Stimulated activated CD8-positive, alpha-beta memory T cell treated with anti-CD3 and anti-CD28 coated beads, Interleukin-15, amount 100 ng/mL, for 4 hours (primary cell): ENCODE data around the gene KIF23.

Experiments used
- DNase-seq, 2 donors: peaks; one replicate each; pipeline ENCODE4 v3.0.0-alpha.2; 2020; ENCODE audit warnings: low read depth in 2 of 2

Gene KIF23

DNA sequence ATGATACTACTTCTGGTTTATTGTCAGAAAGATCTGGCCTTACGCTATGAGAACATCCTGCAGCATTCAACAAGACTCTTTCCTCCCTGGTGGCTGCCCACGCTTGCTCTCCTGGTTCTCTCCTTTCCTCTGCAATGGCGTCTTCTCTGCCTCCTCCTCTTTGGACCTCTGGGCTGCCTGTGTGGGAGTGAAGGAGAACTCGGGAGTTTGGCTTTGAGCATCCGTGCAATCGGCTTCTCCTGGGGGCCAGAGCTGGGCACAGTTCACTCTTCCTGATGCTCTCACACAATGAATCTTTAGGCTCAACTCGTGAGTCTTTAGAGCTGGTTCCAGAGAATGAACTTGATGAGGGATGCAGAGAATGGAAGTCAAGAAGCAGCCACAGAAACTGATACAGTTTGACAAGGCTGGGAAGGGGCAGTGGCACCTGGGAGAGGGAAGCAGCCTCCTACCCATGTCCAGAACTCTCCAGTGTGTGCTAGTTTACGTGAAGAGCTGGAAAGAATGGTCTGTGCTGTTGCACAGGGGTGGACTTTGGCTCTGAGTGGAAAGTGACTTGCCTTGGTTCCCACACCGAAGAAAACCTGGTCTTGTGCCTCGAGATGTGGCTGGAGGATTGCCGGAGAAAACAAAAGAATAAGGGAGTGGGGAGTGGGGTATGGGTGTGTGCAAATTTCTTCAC, 76.3 kb downstream of the KIF23 start:
- DNase-seq: no peak

DNA sequence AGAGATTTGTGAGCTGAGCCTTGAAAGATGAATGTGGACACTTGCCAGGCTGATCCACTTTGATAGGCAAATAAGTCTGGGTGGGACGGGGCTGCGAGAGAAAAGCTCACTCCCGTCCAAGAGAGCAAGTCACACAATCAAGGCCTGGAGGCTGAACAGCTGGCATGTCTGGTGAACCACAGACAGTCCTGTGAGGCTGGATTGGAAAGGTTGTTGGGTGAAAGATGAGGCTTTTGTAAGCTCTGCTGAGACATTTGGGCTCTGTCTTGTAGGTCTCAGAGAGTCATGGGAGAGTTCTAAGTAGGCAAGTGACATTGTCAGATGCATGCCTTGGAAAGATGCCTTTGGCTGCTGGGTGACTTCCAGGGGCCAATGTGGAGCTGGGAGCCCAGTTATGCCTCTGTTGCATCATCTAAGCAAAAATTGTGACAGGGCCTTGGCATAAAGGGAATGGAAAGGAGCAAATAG, 76.9 kb downstream of the KIF23 start:
- DNase-seq: no peak

DNA sequence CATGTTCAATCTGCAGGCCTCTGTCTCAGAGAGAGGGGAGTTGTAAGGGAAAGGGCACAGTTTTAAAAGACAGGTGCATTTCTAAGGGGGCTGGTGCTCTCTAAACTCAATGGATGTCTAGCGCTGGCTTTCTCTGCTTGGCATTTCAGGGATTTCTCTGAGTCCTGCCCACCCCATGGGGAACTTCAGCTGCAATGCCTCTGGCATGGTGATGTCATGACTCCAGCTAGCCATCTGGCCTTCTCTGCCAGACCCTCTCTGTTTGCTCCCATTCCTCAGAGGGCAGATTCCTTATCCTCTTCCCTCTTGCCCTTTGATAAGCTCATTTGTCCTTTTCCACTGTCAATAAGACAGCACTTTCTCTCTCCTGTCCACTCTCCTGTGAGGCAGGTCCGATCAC, 79.3 kb downstream of the KIF23 start:
- no peak for DNase-seq

DNA sequence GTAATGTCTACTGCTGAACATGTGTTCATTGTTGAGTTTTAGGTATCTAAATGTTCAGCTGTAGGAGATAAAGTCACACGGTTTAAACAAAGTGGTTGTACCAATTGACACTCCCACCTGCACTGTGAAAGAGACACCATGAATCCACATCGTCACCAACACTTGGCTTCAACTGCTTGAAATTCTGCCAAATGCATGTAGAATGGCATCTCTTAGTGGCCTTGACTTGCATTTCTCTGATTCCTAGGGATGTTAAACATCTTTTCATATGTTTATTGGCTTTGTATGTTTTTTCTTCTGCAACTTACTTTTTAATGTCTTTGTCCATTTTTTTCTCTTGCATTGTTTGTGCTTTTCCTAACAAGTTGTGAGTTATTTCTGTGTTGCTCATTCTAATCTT, 81.9 kb downstream of the KIF23 start:
- no peak for DNase-seq

DNA sequence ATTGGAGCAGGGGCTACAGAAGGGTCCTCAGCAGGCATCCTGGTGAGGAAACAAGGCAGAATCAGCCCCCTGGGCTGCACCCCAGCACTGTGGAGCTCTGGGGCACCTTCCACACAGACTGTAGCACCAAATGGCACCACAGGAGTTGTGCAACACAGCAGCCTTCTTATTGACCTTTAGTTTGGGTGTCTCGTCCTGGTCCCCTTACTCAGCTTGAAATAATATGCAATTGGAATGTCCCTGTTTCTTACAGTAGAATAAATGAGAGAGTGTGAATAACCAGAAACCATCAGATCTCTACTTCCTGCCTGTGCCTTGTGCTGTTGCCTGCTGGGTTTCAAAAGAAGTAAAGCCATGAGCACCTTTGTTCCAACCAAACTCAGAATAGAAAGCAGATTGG, 82.9 kb downstream of the KIF23 start:
- DNase-seq: no peak

DNA sequence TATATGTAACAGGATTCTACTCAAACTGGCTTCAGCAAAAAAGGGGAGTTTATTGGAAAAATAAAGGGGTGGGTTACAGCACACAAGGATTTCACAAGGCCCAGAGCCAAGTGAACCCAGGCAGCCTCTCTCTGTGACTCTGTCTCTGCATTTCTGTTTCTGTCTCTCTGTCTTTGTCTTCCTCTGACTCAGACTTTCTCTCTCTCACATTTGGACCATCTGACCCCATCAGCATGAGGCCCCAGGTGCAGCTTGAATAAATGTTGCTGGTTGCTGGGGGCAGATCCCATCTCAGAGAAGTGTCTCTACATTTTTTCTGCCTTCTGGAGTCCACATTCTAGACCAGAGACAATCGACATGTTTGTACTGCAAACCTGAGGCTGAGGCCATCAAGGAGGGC, 83.5 kb downstream of the KIF23 start:
- no peak for DNase-seq
